ENCODE data around the gene SETD1A.
A peak's percentile ranks its signal among the peaks of the same experiment; 100 is the strongest.
"Not testable (repeated sequence)": the region's sequence is repeated elsewhere in the genome, so short reads cannot be mapped to it uniquely, and the experiment has no call there.

Gene SETD1A

DNA sequence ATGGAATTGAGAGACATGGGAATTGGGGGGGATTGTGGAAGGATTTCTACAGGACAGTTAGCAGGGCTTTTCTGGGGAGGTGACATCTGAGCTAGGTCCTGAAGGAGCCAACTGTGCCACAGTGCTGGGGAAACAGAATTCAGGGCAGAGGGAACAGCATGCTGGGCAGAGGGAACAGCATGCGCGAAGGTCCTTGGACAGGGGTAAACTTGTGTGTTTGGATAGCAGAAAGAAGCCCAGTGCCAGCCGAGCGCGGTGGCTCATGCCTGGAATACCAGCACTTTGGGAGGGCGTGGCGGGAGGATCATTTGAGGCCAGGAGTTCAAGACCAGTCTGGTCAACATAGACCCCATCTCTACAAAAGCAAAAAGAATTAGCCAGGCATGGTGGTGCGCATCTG lies 49.0 kb downstream of the SETD1A start:
- Histone ChIP-seq H3K27ac (no peak overlapping the region), H3K4me3 (no peak overlapping the region)

- H3K27ac ChIP-seq, result no peak overlapping the region
Observed at GRCh38 chr16:31007684-31008083, 50.1 kb downstream of the SETD1A start.

GRCh38 chr16:31008149-31008548 lies 50.6 kb downstream of the SETD1A start:
- no peak overlapping the region for H3K4me3 ChIP-seq

More at GRCh38 chr16:31007684-31008083, 50.1 kb downstream of the SETD1A start:
- H3K4me3 ChIP-seq, result no peak overlapping the region

GRCh38 chr16:31008551-31008950 lies 51.0 kb downstream of the SETD1A start:
- Histone ChIP-seq H3K4me3 (no peak overlapping the region), H3K27ac (no peak overlapping the region)

More at GRCh38 chr16:31008149-31008548, 50.6 kb downstream of the SETD1A start:
- H3K27ac ChIP-seq, result no peak overlapping the region

DNA sequence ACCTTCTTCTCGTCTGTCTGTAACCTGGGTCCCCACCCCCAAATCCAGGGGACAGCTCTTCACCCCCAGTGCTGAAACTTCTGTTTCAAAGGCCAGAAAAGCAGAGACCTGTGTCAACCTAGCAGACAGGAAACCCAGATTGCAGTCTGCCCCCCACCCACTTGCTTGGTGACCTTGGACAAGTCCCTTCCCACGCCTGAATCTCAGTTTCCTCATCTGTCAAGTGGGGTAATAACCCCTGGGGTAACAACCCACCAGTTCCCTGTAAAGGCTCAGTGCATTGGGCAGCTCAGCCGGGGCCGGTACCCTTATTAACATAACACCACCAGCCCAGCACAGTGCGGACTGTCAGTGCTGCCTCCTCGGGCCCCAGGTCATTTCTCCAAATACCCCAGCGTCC lies 51.6 kb downstream of the SETD1A start:
- no peak overlapping the region for H3K4me3 ChIP-seq

GRCh38 chr16:31009894-31010584 lies 52.5 kb downstream of the SETD1A start:
- no peak overlapping the region for H3K27ac ChIP-seq
- peak overlapping the region in 2 of 7 experiments; percentile 10 to 34 for H3K4me3 ChIP-seq

More for the DNA sequence above, 51.6 kb downstream of the SETD1A start:
- H3K27ac ChIP-seq, result no peak overlapping the region

- Histone ChIP-seq H3K4me3 (peak within 1 kb of the TSS in 4 of 7 experiments; percentile 10 to 34 (median 12)), H3K27ac (peak within 1 kb of the TSS in 1 of 21 experiments; percentile 55)
Observed at GRCh38 chr16:31010585-31011325, 53.2 kb downstream of the SETD1A start, which contains the start of gene STX1B. STX1B (minus strand) TSS chr16:31010638; CDS start chr16:31010396, 242 bp downstream.

- not testable (repeated sequence) for H3K27ac ChIP-seq, H3K4me3 ChIP-seq
Observed at GRCh38 chr16:31011815-31012214, 54.3 kb downstream of the SETD1A start.

DNA sequence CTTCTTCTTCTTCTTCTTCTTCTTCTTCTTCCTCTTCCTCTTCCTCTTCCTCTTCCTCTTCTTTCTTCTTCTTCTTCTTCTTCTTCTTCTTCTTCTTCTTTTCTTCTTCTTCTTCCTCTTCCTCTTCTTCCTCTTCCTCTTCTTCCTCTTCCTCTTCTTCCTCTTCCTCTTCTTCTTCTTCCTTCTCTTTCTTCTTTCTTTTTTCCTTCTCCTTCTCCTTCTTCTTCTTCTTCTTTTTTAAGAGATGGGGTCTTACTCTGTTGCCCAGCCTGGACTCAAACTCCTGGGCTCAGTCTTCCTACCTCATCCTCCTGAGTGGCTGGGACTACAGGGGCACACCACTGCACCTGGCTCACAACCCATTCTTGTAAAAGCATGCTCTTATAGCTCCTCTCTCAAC lies 55.7 kb downstream of the SETD1A start:
- not testable (repeated sequence) for H3K4me3 ChIP-seq, H3K27ac ChIP-seq

- Histone ChIP-seq H3K27ac (no peak overlapping the region), H3K4me3 (no peak overlapping the region)
Observed at GRCh38 chr16:31016018-31016417, 58.5 kb downstream of the SETD1A start.

GRCh38 chr16:31017756-31018155 lies 60.2 kb downstream of the SETD1A start:
- H3K4me3 ChIP-seq, H3K27ac ChIP-seq: not testable (repeated sequence)

GRCh38 chr16:31020536-31020935 lies 63.0 kb downstream of the SETD1A start:
- Histone ChIP-seq H3K4me3 (no peak overlapping the region), H3K27ac (no peak overlapping the region)

GRCh38 chr16:31022544-31023251 lies 65.1 kb downstream of the SETD1A start:
- no peak overlapping the region for H3K4me3 ChIP-seq
- peak overlapping the region in 2 of 21 experiments; percentile 3 to 40 for H3K27ac ChIP-seq

DNA sequence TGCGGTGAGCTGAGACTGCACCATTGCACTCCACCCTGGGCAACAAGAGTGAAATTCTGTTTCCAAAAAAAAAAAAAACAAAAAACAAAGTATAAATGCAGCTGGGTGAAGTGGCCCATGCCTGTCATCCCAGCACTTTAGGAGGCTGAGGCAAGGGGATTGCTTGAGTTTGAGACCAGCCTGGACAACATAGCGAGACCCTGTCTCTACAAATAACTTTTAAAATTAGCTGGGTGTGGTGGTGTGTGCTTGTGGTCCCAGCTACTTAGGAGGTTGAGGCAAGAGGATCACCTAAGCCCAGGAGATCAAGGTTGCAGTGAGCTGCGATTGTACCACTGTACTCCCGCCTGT lies 65.7 kb downstream of the SETD1A start:
- H3K27ac ChIP-seq, result peak overlapping the region in 2 of 21 experiments; percentile 3 to 40
- H3K4me3 ChIP-seq, result no peak overlapping the region

DNA sequence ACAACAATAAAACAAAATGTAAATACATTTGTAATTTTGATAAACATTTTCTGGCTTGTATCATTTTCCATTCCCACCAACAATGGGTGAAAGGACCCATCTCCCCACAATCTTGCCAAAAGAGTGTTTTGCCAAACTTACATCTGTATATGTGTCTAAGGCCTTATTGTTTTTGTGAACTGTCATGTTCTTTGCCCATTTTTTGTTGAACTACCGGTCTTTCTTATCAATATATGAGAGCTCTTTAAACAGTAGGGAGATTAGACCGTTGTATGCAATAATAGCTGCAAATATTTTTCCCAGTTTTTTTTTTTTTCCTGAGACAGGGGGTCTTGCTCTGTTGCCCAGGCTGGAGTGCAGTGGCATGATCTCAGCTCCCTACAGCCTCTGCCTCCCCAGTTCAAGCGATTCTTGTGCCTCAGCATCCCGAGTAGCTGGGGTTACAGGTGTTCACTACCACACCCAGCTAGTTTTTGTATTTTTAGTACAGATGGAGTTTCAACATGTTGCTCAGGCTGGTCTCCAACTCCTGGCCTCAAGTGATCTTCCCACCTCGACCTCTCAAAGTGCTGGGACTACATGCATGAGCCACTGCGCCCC lies 66.2 kb downstream of the SETD1A start:
- no peak overlapping the region for H3K27ac ChIP-seq
- no peak overlapping the region for H3K4me3 ChIP-seq

DNA sequence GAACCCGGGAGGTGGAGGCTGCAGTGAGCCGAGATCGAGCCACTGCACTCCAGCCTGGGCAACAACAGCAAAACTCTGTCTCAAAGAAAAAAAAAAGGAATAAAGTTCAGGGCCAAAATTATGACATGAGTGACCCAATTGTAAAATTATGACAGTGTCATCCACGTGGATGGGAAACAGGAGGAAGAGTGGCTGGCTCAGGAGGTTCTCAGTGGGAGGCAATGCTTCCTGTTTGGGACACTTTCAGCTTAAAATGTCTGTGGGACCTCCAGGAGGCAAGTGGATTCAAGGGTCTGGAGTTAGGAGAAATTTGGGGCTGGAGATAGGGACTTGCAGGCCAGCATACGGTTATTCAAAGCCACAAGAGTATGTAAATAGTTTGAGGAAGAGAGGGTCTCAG lies 67.8 kb downstream of the SETD1A start:
- Histone ChIP-seq H3K4me3 (no peak overlapping the region), H3K27ac (peak overlapping the region in 4 of 21 experiments; percentile 4 to 55 (median 15))

- Histone ChIP-seq H3K4me3 (no peak overlapping the region), H3K27ac (no peak overlapping the region)
Observed at GRCh38 chr16:31029272-31029671, 71.7 kb downstream of the SETD1A start.

DNA sequence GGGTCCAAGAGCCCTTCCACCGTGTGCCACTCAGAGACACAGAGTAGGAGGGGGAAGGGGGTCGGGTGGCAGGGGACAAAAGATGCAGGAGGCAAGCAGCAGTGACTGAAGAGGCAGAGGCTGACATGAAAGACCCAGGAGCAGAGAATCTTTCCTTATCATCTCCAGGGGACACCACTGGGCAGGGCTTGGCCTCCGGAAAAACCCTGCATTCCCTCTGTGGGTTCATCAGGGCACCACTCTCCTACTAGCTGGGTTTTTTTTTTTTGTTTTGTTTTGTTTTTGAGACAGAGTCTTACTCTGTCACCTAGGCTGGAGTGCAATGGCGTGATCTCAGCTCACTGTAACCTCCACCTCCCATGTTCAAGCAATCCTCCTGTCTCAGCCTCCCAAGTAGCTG lies 73.7 kb downstream of the SETD1A start:
- Histone ChIP-seq H3K27ac (peak overlapping the region in 7 of 21 experiments; percentile 1 to 98 (median 96)), H3K4me3 (no peak overlapping the region)

GRCh38 chr16:31032736-31033708 lies 75.5 kb downstream of the SETD1A start, which contains the start of gene STX4:
STX4 (plus strand) TSS chr16:31033558; CDS start chr16:31033806, 248 bp downstream.
- Histone ChIP-seq H3K27ac (peak within 1 kb of the TSS; percentile 76 to 98 (median 94)), H3K4me3 (peak within 1 kb of the TSS; percentile 62 to 98 (median 84))

Data from skin epidermis (tissue), 12 donors.